Activated effector memory CD4-positive, alpha-beta T cell treated with anti-CD3 and anti-CD28 coated beads, Interleukin-2, amount 50 U/mL, for 16 hours (primary cell): ENCODE results near the gene GLIPR2.
"Not testable (repeated sequence)": the region's sequence is repeated elsewhere in the genome, so short reads cannot be mapped to it uniquely, and the experiment has no call there.

Experiments
- DNase-seq: peaks from one replicate; pipeline ENCODE4 v3.0.0-alpha.2; 2020

The GLIPR2 gene, protein sequence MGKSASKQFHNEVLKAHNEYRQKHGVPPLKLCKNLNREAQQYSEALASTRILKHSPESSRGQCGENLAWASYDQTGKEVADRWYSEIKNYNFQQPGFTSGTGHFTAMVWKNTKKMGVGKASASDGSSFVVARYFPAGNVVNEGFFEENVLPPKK

GRCh38 chr9:36136272-36136893, at the start of gene GLIPR2:
Gene GLIPR2 (plus strand): TSS chr9:36136733. CDS start chr9:36136779, 46 bp downstream.
- DNase-seq, result peak; percentile 93

DNA sequence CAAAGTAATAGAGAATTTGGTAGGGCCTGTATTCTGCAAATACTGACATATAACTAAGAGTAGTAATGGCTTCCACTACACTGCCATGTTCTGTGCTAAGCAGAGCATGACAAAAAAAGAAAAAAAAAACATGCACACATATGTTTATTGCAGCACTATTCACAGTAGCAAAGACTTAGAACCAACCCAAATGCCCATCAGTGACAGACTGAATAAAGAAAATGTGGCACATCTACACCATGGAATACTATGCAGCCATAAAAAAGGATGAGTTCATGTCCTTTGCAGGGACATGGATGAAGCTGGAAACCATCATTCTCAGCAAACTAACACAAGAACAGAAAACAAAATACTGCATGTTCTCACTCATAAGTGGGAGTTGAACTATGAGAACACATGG, 49.5 kb upstream of the GLIPR2 start:
- not testable (repeated sequence) for DNase-seq

- no peak for DNase-seq
Observed at GRCh38 chr9:36088020-36088419, 48.5 kb upstream of the GLIPR2 start.

- DNase-seq, result no peak
Observed at GRCh38 chr9:36091026-36091953, 45.2 kb upstream of the GLIPR2 start.

GRCh38 chr9:36092014-36092413, 44.5 kb upstream of the GLIPR2 start:
- no peak for DNase-seq

GRCh38 chr9:36092509-36093215, 43.9 kb upstream of the GLIPR2 start:
- peak; percentile 72 for DNase-seq

DNA sequence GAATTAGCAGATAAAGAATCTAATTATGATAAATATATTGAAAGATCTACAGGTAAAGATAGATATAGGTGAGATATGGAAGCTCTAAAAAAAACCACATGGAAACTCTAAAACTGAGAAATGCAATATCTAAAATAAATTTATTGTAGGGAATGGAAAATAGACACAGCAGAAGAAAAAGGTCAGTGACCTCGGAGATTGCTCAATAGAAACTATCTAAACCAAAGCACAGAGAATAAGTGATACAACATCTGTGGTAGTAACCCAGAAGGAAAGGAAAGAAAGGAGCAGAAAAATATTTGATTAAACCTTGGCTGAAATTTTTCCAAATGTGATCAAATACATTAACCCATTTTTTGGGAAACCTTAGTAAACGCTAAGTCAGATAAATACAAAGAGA, 43.1 kb upstream of the GLIPR2 start:
- DNase-seq, result no peak

GRCh38 chr9:36099718-36100117, 36.8 kb upstream of the GLIPR2 start:
- no peak for DNase-seq

DNA sequence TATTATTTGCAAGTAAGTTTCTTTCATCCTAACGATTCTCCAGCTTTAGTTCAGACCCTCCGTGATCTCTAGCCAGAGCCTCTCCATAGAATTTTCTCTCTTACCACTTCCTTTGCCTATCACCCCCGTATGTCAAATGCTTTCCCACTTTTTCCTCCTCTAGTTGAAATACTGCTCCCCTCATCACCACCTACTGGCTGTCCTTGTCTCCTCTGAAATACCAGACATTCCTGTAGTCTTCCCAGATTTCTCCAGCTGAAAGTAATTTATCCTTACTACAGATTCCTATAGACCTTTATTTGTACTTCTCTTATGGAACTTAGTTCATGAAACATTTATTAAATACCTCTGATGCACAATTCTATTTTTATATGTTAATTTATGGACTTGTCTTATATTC, 36.0 kb upstream of the GLIPR2 start:
- no peak for DNase-seq

DNA sequence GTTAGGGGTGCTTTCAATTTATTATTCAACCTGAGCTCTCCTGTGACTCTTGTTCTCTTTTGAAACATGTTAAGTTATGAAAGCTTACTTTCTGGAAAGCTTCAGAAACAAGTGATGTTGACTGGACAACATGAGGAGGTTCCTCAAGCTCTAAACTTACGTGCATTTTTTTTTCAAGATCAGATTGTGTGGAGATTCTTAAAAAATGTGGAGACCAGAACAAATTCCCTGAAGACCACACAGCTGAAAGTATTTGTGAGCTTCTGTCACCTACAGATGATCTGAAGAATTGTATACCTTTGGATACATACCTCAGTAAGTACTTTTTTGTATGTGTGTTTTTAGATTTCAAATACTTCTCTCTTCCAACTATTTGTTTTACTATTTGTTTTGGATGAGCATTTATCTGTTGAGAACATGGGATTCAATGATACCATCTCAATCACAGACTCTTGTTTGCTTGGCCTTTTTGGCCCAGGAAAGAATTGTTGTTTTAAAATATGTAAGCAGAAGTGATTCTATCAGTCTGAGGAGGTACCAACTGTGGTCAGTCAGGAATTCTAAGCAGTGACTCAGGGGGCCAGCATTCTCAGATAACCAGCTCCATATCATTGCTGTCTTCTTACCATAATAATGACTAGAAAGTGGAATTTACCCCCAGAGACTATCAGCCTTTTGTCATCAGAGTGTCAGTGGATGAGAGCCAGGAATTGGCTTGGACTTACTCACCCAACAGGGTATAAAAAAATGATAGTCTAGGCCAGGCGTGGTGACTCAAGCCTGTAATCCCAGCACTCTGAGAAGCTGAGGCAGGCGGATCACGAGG, 34.4 kb upstream of the GLIPR2 start:
- no peak for DNase-seq

- DNase-seq, result peak; percentile 95
Observed at GRCh38 chr9:36102742-36103495, 33.6 kb upstream of the GLIPR2 start.

DNA sequence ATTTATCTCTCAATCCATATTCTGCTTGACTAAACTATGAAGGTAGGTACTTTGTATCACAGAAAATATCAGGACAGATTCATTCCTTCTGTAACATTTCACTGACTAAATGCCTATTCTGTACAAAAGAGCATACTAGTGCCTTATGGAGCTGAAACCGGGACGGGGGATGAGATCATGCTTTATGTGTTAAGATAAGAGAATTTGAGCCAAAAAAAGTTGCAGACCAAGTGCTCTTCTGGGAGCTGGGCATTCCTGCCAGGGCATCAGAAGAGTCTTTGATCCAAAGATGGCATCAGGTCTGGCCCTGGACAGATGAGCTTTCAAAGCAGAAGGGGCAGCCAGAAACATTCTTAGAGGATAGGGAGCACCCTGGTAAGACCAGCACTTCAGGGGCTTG, 27.5 kb upstream of the GLIPR2 start:
- DNase-seq, result no peak

DNA sequence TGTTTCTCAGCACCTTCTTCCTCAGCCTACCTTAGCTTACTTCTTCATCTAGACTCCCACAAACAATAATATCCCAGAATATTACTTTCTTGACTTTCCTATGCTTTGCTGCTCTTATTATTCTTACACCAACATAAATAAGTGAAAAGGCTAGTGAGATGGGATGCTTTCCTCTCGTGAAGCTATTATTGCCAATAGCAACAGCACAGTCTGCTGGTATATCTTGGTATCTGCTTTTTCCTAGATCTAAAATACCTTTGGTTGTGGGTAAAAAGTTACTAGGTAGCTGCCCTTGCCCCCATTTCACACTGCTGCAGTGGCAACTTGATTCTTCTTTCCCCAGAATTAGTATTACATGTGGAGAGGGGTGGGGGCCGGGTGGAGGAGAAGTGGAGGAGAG, 26.1 kb upstream of the GLIPR2 start:
- no peak for DNase-seq

- DNase-seq, result no peak
Observed at GRCh38 chr9:36112516-36112915, 24.0 kb upstream of the GLIPR2 start.

GRCh38 chr9:36113999-36114398, 22.5 kb upstream of the GLIPR2 start:
- DNase-seq, result no peak

DNA sequence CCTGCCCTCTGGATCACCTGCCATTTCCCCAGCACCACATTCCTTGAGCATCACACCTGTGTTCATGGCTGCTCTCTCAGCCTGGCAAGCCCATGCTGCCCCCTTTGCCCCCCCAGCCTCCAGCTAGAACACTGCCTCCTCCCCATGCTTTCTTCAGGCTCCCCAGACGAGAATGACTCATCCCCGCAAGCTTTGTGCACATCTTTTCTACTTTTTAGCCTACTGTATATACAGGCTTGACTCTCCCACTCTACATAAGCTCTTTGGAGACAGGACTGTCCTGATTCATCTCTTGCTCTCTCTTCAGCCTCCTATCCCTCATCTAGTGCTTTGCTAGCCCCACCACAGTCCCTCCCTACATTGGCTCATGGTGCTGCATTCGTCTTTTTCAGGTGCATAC, 19.9 kb upstream of the GLIPR2 start:
- DNase-seq, result no peak

- no peak for DNase-seq
Observed at GRCh38 chr9:36118201-36118600, 18.3 kb upstream of the GLIPR2 start.

- no peak for DNase-seq
Observed at GRCh38 chr9:36118706-36119105, 17.8 kb upstream of the GLIPR2 start.

- no peak for DNase-seq
Observed at GRCh38 chr9:36119476-36119875, 17.1 kb upstream of the GLIPR2 start.

DNA sequence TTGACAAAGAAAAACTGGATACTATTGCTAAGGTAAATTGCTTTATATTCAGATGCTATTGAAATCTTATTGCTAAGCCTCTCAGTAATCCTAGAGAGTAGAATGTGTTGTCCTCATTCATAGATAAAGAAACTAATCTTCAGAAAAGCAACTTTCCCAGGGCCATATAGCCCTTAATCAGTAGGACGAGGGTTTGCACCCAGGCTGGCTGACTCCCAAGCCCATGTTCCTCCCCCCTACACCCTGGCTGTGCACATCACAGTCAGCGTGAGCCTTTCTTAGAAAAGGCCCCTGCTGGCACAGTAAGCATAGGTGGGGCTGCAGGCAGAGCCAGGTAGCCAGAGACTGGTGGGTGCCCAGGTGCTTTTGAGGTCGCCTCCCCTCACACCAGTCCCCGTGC, 15.8 kb upstream of the GLIPR2 start:
- no peak for DNase-seq

- DNase-seq, result no peak
Observed at GRCh38 chr9:36121971-36122370, 14.6 kb upstream of the GLIPR2 start.

DNA sequence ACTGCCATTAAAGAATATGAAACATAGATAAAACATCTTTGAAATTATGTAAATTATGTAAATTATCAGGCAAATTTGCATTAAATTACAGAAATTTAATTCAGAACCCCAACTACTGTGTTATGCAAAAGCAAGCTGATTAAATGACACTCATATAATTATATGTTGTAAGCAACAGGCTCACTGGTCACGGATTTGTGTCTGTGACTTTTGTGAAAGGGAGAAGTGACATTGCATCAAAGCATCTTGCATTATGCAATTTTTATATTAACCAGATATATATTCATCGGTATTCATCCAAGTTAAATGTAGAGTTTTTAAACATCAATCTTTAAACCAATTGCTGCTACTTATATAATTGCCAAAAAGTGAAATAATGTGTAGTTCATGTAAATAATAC, 13.0 kb upstream of the GLIPR2 start:
- DNase-seq, result no peak
